Epithelial cell of esophagus (primary cell): ENCODE results near the gene TFCP2.

Experiments
- DNase-seq: peaks from one replicate; pipeline ENCODE4 v3.0.0; 2010; ENCODE audit warnings: low read depth
- H3K4me3 ChIP-seq: 2 replicates; pipeline ENCODE4 v1.5.1; 2011; ENCODE audit warnings: mild to moderate bottlenecking, low read length, control low read depth
- TF ChIP-seq, protein P1 (sequence below): IDR thresholded peaks from 2 replicates; pipeline ENCODE4 v1.5.1; 2011; ENCODE audit warnings: low read depth, mild to moderate bottlenecking, low read length, control low read depth, inconsistent platforms; ENCODE audit not compliant: insufficient read depth; ENCODE audit errors: missing control alignments

Gene TFCP2

DNA sequence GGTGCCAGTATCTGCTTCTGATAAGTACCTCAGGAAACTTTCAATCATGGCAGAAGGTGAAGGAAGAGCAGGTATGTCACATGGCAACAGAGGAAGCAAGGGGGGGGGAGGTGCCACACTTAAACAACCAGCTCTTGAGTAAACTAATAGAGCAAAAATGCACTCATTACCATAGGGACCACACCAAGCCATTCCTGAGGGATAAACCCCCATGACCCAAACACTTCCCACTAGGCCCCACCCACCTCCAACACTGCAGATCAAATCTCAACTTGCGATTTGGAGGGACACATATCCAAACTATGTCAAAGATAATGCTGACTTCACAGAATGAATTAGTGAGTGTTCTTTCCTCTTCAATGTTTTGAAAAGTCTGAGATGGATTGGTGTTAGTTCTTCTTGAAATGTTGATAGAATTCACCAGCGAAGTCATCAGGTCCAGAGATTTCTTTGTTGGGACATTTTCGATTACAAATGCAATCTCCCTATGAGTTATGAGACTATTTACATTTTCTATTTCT is 16.6 kb downstream of the TFCP2 start:
- no peak overlapping the region for H3K4me3 ChIP-seq
- TF ChIP-seq, protein P1, sequence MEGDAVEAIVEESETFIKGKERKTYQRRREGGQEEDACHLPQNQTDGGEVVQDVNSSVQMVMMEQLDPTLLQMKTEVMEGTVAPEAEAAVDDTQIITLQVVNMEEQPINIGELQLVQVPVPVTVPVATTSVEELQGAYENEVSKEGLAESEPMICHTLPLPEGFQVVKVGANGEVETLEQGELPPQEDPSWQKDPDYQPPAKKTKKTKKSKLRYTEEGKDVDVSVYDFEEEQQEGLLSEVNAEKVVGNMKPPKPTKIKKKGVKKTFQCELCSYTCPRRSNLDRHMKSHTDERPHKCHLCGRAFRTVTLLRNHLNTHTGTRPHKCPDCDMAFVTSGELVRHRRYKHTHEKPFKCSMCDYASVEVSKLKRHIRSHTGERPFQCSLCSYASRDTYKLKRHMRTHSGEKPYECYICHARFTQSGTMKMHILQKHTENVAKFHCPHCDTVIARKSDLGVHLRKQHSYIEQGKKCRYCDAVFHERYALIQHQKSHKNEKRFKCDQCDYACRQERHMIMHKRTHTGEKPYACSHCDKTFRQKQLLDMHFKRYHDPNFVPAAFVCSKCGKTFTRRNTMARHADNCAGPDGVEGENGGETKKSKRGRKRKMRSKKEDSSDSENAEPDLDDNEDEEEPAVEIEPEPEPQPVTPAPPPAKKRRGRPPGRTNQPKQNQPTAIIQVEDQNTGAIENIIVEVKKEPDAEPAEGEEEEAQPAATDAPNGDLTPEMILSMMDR = no peak
- DNase-seq = peak; percentile 26

DNA sequence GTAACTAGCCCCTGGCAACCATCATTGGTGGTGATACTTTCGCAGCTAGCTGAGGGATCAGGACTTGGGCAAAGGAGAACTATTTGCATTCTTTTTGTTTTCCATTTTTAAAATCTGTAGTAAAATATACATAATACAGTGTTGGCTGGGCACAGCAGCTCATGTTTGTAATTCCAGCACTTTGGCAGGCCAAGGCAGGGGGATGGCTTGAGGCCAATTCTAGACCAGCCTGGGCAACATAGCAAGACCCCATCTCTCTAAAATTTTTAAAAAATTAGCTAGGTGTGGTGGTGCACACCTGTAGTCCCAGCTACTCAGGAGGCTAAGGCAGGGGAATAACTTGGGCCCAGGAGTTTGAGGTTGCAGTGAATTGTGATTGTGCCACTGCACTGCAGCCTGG is 20.0 kb downstream of the TFCP2 start:
- no peak overlapping the region for H3K4me3 ChIP-seq
- TF ChIP-seq, protein P1 = no peak
- no peak for DNase-seq

DNA sequence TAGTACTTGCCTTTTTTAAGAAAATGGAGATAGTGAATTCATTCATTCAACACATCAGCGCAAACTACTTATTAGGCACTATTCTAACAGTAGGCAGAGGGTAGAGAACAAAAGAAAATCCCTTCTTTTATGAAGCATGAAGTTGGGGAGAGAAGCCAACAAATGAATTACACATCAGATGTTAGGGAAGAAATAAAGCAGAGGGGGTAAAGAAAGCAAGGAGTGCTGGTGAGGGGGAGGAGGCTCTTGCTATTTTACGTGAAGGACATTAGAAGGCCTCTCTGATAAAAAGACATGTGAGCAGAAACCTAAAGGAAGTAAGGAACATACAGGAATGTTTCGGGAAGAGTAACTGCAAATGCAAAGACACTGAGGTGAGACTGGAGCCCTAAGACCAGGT is 22.2 kb downstream of the TFCP2 start:
- DNase-seq = no peak
- TF ChIP-seq, protein P1 = no peak

DNA sequence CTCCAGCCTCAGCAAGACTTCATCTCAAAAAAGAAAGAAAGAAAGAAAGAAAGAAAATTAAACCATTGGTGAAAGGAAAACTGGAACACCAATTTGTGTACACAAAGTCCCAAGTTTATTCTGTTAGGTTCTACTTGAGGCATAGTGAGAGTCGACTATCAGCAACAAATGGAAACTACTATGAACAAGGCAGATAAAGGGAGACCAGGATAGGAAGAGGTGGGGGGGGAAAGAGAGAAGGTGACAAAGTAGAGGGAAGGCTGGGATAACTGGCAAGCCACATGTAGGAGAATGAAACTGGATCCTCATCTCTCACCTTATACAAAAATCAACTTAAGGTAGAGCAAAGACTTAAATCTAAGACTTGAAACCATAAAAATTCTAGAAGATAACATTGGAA is 25.6 kb downstream of the TFCP2 start:
- no peak for DNase-seq
- no peak overlapping the region for H3K4me3 ChIP-seq
- TF ChIP-seq, protein P1 = no peak

More for the DNA sequence above, 22.2 kb downstream of the TFCP2 start:
- no peak overlapping the region for H3K4me3 ChIP-seq

DNA sequence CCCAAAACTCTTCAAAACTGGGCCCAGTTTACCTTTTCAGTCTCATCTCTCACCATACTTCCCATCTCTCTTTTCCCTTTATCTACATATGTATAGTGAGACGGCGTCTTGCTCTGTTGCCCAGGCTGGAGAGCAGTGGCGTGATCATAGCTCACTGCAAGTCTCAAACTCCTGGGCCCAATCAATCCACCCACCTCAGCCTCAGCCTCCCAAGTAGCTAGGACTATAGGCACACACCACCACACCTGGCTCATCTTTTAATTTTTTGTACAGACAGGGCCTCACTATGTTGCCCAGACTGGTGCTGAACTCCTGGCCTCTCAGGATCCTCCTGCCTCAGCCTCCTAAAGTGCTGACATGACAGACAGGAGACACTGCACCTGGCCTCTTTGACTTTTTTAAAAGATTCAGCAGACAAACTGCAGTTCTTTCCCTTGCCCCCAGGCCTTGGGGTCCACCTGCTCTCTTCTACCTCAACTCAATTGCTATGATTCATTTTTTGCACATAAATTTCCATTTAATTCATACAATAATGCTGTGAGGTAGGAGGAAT is 33.6 kb downstream of the TFCP2 start:
- TF ChIP-seq, protein P1 = no peak
- H3K4me3 ChIP-seq = no peak overlapping the region
- no peak for DNase-seq

DNA sequence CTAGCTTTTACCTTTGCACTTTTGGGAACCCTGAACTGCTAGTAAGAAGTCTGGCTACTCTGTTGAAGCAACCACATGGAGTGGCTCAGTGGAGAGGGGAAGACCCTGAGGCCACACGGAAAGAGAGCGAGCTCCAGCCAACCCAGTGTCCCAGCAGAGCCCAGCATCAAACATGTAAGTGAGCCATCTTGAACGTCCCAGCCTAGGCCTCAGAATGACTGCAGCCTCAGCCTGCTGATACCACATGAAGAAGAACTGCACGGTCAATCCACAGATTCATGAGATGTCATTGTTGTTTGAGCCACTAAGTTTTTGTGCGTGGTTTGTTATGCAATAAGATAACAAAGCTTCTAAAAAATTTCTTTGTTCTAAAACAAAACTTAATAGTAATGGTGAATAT is 40.2 kb downstream of the TFCP2 start:
- H3K4me3 ChIP-seq = no peak overlapping the region
- DNase-seq = peak; percentile 2
- TF ChIP-seq, protein P1 = no peak
